CD4-positive, alpha-beta T cell treated with Interleukin-4 for 1 hour (primary cell): ENCODE results near the gene OR10G3.

Experiments
- DNase-seq, 2 donors: peaks; one replicate each; pipeline ENCODE4 v3.0.0-alpha.2; 2020 to 2022

The OR10G3 gene

DNA sequence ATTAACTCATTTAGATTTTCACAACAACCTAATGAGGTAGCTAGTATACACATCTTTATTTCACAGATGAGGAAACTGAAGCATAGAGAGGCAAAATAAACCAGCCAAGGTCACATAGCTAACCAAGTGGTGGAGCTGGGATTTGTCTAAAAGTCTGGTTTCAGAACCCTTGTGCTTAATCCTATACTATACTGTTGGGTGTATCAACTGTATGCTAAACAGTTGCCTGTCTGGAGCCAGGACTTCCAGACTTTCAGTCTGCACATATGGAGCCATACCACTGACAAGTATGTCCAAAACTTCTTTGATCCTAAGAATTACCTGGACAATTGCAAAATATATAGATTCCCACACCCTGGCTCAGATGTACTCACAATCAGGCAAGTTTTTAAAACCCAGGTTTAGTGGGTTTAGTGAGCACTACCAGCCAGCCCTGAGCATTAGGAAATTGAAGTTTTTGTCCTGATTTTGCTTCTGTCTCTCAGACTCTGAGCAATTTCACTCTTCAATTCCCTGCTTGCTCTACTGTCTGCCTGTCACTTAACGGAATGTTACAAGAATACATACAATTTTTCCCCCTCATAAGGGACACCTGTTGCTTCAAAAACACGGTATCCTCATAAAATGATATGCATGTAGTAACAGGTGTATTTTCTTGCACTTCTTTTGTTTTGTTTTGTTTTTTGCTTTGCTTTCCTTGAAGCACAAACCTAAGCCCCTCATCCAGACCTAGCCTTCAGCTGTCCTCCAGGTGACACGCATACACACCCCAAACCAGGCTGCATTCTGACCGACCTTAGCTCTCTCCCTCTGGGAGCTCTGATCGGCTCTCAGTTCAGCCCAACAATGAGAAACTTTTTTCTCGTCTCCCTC, 44.1 kb downstream of the OR10G3 start:
- DNase-seq: no peak

DNA sequence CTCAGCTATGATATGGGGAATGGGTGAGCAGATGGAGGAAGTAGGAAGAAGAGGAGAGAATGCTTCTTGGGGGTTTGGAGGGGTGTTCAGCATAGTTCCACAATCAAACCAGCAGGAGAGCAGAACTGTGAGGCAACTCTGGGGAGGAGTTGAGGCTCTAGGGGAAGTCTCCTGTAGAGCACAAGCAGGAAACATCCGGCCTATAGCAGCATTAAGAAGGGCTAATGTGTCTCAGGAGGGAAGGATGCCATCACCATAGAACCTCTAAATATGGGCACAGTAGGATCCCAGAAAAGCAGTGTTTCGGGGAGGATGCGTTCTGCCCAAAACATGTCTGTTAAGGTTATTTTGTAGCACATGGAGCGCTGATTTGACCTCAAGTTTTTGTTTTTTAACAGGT, 45.3 kb downstream of the OR10G3 start:
- DNase-seq: no peak

DNA sequence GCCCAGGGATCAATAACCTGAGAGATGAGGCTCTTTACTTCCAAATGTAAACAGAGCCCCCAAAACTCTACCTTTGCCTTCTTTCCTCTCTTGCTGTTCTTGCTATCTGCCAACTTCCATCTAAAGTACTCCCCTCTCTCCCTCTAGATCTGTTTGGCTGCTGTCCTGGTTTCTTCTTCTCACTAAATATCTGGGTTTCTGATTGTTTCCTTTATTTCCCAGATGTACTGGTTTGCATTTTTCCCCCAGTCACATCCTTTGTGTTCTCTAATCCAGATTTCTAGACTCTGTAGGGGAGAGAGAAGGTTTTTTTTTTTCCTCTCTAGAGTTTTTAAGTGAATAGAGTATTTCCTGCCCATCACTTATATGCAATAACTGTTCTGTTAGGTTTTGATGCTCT, 46.6 kb downstream of the OR10G3 start:
- no peak for DNase-seq

DNA sequence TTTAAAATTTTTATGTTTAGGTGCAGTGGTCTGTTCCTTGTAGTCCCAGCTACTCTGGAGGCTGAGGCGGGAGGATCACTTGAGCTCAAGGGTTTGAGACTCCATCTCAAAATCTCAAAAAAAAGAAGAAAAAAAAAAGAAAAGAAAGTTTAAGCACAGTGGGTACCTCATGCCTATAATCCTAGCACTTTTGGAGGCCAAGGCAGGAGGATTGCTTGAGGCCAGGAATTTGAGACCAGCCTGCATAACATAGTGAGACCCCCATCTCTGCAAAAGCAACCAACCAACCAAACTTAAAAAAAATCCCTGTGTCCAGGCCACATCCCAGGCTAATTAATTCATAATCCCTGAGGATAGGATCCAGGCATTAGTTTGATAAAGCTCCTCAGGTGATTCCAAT, 50.4 kb downstream of the OR10G3 start:
- DNase-seq: no peak

DNA sequence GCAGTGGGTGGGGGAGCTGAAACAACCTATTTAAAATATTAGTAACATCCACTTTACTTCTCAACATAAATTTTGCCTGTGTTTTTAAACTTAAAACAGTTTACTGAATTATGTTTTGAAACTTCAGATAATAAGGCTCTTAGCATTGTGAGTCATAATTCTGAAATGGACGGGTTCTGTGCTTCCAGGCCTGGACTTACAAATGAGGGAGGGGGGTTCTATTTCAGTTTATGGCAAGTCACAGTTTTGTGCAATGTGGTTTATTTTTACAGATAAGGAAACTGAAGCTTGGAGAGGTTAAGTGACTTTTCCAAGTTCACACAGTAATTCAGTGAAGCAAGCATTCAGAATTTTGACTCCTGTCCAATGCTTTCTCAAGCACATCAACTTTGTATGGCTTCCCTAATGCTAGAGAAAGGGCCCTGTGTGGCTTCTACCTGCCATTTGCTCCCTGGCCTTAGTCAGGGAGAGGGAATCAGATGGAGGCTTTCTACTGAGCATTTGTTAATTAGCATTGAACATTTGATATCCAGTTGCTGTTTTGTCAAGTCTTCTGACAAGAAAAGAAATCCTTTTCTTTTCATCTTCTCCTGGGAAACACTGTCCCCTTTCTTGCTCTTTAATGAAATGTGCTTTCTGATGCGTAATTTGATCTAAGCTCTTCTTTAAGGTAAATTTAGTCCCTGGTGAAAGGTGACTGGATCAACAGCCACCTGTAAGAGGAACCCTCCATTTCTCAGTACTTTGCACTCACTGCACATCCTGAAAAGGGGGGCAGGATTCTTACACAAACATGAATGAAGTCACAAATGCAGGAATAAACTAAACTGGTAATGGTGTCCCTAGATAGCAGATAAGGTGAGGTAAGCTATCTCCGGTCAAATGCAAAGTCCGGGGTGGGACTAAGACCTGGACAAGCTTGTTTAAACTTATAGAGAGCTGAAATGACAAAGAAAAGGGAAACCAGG, 51.2 kb downstream of the OR10G3 start:
- no peak for DNase-seq

DNA sequence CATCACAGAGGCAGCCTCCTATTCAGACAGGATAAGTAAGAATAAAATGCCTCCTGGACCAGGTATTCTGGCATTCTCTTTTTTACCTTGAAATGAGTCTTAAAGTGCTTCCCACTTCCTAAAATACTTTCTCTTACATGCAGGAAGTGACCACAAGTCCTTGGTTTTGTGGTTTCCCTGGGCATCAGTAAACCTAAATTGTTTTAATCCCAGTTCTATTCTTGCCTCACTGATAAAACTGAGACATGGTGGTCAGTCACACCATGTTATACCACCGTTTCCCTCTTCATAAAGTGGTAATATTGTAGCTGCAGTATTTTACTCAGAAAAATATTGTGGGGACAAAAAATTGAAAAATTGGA, 52.6 kb downstream of the OR10G3 start:
- no peak for DNase-seq

DNA sequence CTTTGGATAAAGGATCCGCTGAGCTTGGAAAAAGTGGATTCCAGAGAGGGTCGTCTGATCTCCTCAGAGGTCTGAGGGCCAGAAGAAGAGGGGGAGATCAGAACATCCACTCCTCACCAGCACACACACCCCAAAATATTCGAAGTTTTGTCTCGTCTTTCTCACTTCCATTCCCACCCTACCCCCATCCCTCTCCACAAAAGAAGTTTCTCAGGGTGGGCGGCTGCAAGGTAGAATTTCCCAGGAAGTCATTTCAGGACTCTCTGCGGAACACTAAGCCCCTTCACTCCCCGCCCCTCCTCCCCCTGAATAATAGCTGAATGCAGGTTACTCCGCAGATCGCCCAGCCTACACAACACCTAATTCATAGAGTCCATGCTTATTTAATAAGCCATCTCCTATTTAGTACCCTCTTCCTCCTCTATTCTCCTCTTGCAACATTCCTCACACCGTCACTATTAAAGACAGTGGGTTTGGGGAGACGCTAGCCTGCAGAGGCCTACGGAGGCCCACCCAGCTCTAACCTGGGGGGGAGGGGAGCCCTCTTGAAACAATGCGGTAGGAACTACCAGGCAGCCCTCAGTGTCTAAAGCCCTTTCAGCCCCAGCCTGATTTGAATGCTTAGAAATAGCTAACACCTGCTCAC, 53.1 kb downstream of the OR10G3 start:
- DNase-seq: no peak

DNA sequence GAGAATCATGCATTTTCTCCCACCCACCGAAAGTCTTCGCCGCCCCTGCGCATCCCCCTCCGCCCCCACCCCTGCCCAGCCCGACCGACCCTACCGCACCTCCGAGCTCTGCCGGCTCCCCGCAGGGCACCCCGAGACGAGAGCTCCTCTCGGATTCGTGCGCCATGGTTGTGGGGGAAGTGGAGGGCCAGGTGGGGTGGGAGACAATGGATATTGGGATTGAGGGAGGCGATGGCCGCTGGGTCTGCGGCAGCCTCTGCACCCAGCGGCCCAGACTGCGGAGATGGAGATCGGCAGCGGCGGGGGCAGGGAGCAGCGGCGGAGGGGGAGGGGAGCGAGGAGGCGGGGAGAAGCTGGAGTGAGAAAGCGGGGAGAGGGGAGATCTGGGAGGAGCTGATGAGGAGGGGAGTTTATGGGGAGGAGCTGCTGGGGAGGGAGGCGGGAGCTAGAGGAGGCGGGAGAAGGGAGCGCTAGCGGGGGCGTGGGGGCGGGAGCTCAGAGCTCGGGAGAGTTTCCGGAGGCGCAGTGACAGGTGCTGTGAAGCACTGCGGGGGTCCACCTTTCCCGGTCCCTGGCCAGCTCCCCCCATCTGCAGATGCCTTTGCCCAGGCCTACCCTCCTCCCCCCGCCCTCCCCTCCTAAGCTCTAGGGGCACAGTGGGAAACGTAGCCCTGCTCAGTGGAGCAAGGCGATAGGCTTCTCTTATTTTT, 53.8 kb downstream of the OR10G3 start, which contains the start of gene SALL2:
TSS of gene SALL2 (minus strand) at position 385 of the 710 bp plus-strand sequence. CDS start at position 166, 219 bp downstream.
- DNase-seq: peak; percentile 57 to 69

DNA sequence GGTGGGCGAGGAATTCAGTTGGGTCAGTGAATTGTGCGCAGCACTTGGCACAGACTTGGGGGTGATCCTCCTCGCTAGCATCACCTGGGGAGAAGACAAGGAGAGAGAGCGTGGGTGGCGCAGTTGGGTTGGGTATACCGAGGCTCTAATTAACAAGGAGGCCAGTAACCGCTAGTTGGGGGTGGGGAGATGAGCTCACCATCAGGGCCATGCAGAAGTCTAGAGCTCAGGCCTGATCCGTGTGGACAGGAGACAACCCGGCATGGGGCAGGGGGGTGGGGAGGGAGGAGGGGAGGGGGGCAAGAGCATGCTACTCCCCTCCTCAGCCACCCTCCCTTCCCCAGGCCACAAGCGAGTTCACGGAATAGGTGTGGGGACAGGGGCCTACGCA, 54.3 kb downstream of the OR10G3 start:
- DNase-seq: no peak

DNA sequence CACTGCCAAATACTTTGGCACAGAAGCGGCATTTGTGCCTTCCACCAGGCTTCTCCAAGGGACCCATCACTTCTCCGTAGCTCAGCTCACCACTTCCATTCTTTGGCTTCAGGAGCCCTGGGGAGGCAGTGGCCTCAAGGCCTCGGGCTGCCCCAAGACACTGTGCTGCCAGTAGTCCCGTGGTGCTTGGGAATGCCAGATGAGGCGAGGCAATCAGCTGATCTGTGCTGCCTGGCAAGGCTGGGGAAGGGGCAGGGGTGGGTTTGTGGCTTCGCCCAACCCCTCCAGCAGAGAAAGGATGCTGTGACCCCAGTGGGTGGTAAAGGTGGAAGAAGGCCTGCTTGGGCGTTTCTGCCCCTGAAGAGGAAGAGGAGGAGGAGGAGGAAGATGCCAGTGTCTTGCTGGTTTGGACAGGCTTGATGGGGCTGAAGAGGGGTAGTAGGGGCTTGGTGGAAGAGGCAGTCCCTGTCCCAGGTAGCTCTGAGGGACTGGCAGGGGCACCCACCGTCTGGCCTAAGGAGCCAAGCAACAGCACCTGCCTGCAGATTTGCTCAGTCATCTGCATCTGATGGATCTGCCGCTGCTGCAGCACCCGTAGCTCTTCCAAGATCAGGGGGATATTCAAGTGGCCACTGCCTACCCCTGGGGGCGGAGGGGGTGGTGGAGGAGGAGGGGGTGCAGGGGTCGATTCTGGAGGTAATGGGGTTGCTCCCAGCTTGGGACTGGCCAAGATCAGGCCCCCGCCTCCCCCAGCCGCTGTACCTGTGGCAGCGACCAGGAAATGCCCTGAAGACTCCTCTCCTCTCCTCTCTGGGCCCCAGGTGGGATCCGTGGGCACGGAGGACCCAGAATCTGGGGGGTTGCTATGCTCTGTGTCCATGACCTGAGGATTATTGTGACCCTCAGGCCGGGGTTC, 55.0 kb downstream of the OR10G3 start:
- no peak for DNase-seq

DNA sequence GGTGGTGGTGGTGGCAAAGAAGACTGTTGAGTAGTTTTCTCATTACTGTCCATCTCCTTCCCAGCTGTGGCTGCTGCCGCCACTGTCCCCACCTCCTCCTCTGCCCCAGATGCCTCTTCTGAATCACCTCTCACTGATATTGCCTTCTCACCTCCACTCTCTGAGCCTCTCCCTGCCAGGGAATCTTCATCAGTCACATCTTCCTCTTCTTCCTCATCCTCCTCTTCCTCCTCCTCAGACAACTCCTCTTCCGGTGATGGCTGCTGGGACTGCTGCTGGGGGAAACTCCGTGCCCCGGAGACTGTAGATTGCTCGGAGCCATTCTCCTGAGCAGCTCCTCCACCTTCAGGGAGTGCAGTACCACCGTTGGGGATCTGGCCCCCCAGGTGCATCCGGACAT, 56.7 kb downstream of the OR10G3 start:
- DNase-seq: no peak

DNA sequence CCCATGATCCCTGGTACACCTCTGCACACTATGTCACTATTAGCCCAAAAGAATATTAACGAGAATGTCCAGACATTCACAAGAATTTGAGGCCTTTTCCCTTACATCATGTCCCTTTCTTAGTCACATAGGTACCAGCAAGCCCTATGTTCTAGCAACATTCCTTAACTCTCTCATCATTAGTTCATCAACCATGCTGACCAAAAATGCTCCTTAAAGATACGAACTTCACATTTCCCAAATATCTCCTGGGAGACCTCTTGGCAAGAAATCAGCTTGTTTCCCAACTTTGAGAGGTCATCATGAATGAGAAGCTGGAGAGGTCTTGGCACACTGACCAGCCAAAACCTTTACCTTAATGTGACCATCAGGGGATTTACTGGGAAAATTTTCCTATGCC, 58.4 kb downstream of the OR10G3 start:
- DNase-seq: no peak

DNA sequence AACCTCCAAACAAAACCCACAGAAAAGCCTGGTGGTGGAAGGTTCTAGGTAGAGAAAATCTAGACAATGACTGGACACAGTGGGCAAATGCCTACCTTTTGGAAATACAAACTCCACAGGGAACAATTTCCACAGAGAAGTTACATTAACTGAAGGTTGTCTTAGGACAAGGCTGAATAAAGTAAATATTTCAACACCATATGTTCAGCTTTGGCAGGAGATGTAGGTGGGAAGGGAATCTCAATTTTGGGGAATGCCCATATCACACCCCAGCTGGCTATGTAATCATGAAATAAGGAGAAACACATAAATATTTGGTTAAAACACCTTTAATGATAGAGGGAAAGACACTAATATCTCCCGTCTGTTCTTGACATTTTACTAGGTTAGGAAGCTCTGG, 59.1 kb downstream of the OR10G3 start:
- DNase-seq: no peak

DNA sequence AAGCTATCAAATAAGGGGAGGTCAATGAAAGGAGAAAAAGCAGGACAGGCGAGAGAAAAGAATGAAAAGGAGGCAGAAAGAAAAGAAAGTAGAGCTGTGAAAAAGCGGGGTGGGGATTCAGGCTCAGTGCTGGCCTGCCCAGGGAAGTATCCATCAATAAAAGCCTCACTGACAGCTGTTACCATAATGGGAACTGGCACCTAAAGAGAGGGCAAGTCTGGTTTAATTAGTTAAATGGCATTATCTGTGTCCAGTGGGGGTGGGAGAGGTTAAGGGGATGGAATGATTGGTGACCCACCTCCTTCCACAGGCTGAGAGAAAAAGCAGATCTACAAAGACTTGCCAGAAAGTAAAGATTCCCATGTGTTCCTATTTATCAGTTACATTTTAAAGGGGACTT, 61.2 kb downstream of the OR10G3 start:
- DNase-seq: no peak
